Measurements from ENCODE around the gene DIRAS3. TPM values are rescaled to one million over a fixed set of nuclear protein-coding genes. Genes with fewer than 3 reads are reported as not detected.

DIRAS3 gene
- total RNA-seq, 2 experiments from 2014 or later, result not detected

- Mint-ChIP-seq H3K9me3 (no peaks in the 10 kb centered on the region), H3K4me1 (no peaks in the 10 kb centered on the region), H3K36me3 (ENCODE audit: low read depth) (no peaks in the 10 kb centered on the region), H3K4me3 (no peak overlapping the region), H3K27ac (no peak overlapping the region), H3K27me3 (peaks cover 23% of the 10 kb centered on the region)
- no peak for DNase-seq
- CTCF ChIA-PET, result no interaction called here
- POLR2A ChIA-PET, result no interaction called here
Observed at GRCh38 chr1:68046885-68047658, 3.4 kb downstream of the DIRAS3 start.

- H3K9me3 Mint-ChIP-seq, result no peaks in the 10 kb centered on the region
- H3K4me3 Mint-ChIP-seq, result no peak overlapping the region
- no peaks in the 10 kb centered on the region for H3K4me1 Mint-ChIP-seq
- POLR2A ChIA-PET, result no interaction called here
- no peaks in the 10 kb centered on the region for H3K36me3 Mint-ChIP-seq (ENCODE audit: low read depth)
- H3K27ac Mint-ChIP-seq, result no peak overlapping the region
- CTCF ChIA-PET, result no interaction called here
- peaks cover 21% of the 10 kb centered on the region for H3K27me3 Mint-ChIP-seq
- DNase-seq, result no peak
Observed at GRCh38 chr1:68046423-68046822, 4.0 kb downstream of the DIRAS3 start.

- Mint-ChIP-seq H3K36me3 (ENCODE audit: low read depth) (no peaks in the 10 kb centered on the region), H3K27me3 (peaks cover 16% of the 10 kb centered on the region), H3K27ac (no peak overlapping the region), H3K9me3 (no peaks in the 10 kb centered on the region), H3K4me1 (no peaks in the 10 kb centered on the region), H3K4me3 (no peak overlapping the region)
- POLR2A ChIA-PET, result no interaction called here
- no peak for DNase-seq
- CTCF ChIA-PET, result no interaction called here
Observed at GRCh38 chr1:68045511-68046180, 4.8 kb downstream of the DIRAS3 start.

GRCh38 chr1:68043443-68044090 is 6.9 kb downstream of the DIRAS3 start:
- H3K27me3 Mint-ChIP-seq, result peaks cover 3% of the 10 kb centered on the region
- DNase-seq, result no peak
- no peaks in the 10 kb centered on the region for H3K9me3 Mint-ChIP-seq
- ChIA-PET POLR2A (no interaction called here), CTCF (no interaction called here)
- no peaks in the 10 kb centered on the region for H3K36me3 Mint-ChIP-seq (ENCODE audit: low read depth)
- no peak overlapping the region for H3K27ac Mint-ChIP-seq
- H3K4me3 Mint-ChIP-seq, result no peak overlapping the region
- no peaks in the 10 kb centered on the region for H3K4me1 Mint-ChIP-seq

GRCh38 chr1:68036946-68037345 is 13.5 kb downstream of the DIRAS3 start:
- H3K27ac Mint-ChIP-seq, result no peak overlapping the region
- H3K4me1 Mint-ChIP-seq, result no peaks in the 10 kb centered on the region
- no peak for DNase-seq
- H3K9me3 Mint-ChIP-seq, result no peaks in the 10 kb centered on the region
- ChIA-PET CTCF (interaction anchor here (0.6 kb wide), 1 partner anchor 271 kb away, joined by 3 read pairs; no protein-coding TSS in a partner anchor), POLR2A (no interaction called here)
- H3K4me3 Mint-ChIP-seq, result no peak overlapping the region
- no peaks in the 10 kb centered on the region for H3K36me3 Mint-ChIP-seq (ENCODE audit: low read depth)
- no peaks in the 10 kb centered on the region for H3K27me3 Mint-ChIP-seq

- H3K9me3 Mint-ChIP-seq, result no peaks in the 10 kb centered on the region
- no peak overlapping the region for H3K27ac Mint-ChIP-seq
- no peaks in the 10 kb centered on the region for H3K27me3 Mint-ChIP-seq
- ChIA-PET CTCF (no interaction called here), POLR2A (no interaction called here)
- no peak for DNase-seq
- no peak overlapping the region for H3K4me3 Mint-ChIP-seq
- no peaks in the 10 kb centered on the region for H3K4me1 Mint-ChIP-seq
- H3K36me3 Mint-ChIP-seq (ENCODE audit: low read depth), result no peaks in the 10 kb centered on the region
Observed at GRCh38 chr1:68029444-68029843, 21.0 kb downstream of the DIRAS3 start.

GRCh38 chr1:68028566-68028965 is 21.9 kb downstream of the DIRAS3 start:
- no peaks in the 10 kb centered on the region for H3K27me3 Mint-ChIP-seq
- no peaks in the 10 kb centered on the region for H3K9me3 Mint-ChIP-seq
- H3K4me3 Mint-ChIP-seq, result no peak overlapping the region
- POLR2A ChIA-PET, result no interaction called here
- no peaks in the 10 kb centered on the region for H3K36me3 Mint-ChIP-seq (ENCODE audit: low read depth)
- no peak for DNase-seq
- H3K4me1 Mint-ChIP-seq, result no peaks in the 10 kb centered on the region
- H3K27ac Mint-ChIP-seq, result no peak overlapping the region
- CTCF ChIA-PET, result no interaction called here

GRCh38 chr1:68024635-68025338 is 25.6 kb downstream of the DIRAS3 start:
- CTCF ChIA-PET, result no interaction called here
- H3K27me3 Mint-ChIP-seq, result no peaks in the 10 kb centered on the region
- H3K4me1 Mint-ChIP-seq, result no peaks in the 10 kb centered on the region
- H3K36me3 Mint-ChIP-seq (ENCODE audit: low read depth), result no peaks in the 10 kb centered on the region
- no peak for DNase-seq
- no peaks in the 10 kb centered on the region for H3K9me3 Mint-ChIP-seq
- no peak overlapping the region for H3K27ac Mint-ChIP-seq
- POLR2A ChIA-PET, result no interaction called here
- no peak overlapping the region for H3K4me3 Mint-ChIP-seq

- Mint-ChIP-seq H3K9me3 (no peaks in the 10 kb centered on the region), H3K36me3 (ENCODE audit: low read depth) (no peaks in the 10 kb centered on the region), H3K4me3 (no peak overlapping the region), H3K27ac (no peak overlapping the region), H3K4me1 (no peaks in the 10 kb centered on the region), H3K27me3 (no peaks in the 10 kb centered on the region)
- CTCF ChIA-PET, result no interaction called here
- no peak for DNase-seq
- POLR2A ChIA-PET, result no interaction called here
Observed at GRCh38 chr1:68016381-68016780, 34.0 kb downstream of the DIRAS3 start.

GRCh38 chr1:68015971-68016370 is 34.5 kb downstream of the DIRAS3 start:
- Mint-ChIP-seq H3K27ac (no peak overlapping the region), H3K9me3 (no peaks in the 10 kb centered on the region), H3K36me3 (ENCODE audit: low read depth) (no peaks in the 10 kb centered on the region), H3K4me1 (no peaks in the 10 kb centered on the region), H3K27me3 (no peaks in the 10 kb centered on the region), H3K4me3 (no peak overlapping the region)
- CTCF ChIA-PET, result no interaction called here
- POLR2A ChIA-PET, result no interaction called here
- no peak for DNase-seq

- no peak for DNase-seq
- no peak overlapping the region for H3K27ac Mint-ChIP-seq
- ChIA-PET CTCF (no interaction called here), POLR2A (no interaction called here)
- H3K9me3 Mint-ChIP-seq, result no peaks in the 10 kb centered on the region
- no peaks in the 10 kb centered on the region for H3K27me3 Mint-ChIP-seq
- no peaks in the 10 kb centered on the region for H3K36me3 Mint-ChIP-seq (ENCODE audit: low read depth)
- no peaks in the 10 kb centered on the region for H3K4me1 Mint-ChIP-seq
- H3K4me3 Mint-ChIP-seq, result no peak overlapping the region
Observed at GRCh38 chr1:68015369-68015768, 35.1 kb downstream of the DIRAS3 start.

- Mint-ChIP-seq H3K4me3 (no peak overlapping the region), H3K36me3 (ENCODE audit: low read depth) (no peaks in the 10 kb centered on the region), H3K9me3 (no peaks in the 10 kb centered on the region), H3K4me1 (no peaks in the 10 kb centered on the region), H3K27me3 (no peaks in the 10 kb centered on the region), H3K27ac (no peak overlapping the region)
- ChIA-PET CTCF (no interaction called here), POLR2A (no interaction called here)
- DNase-seq, result no peak
Observed at GRCh38 chr1:68013351-68013750, 37.1 kb downstream of the DIRAS3 start.

GRCh38 chr1:68011657-68012375 is 38.6 kb downstream of the DIRAS3 start:
- H3K4me1 Mint-ChIP-seq, result no peaks in the 10 kb centered on the region
- no peaks in the 10 kb centered on the region for H3K36me3 Mint-ChIP-seq (ENCODE audit: low read depth)
- H3K9me3 Mint-ChIP-seq, result no peaks in the 10 kb centered on the region
- H3K27me3 Mint-ChIP-seq, result no peaks in the 10 kb centered on the region
- ChIA-PET CTCF (no interaction called here), POLR2A (no interaction called here)
- H3K4me3 Mint-ChIP-seq, result no peak overlapping the region
- no peak for DNase-seq
- H3K27ac Mint-ChIP-seq, result no peak overlapping the region

All from activated CD4-positive, alpha-beta memory T cell treated with anti-CD3 and anti-CD28 coated beads, Interleukin-2, amount 10 ng/mL, durations not matched to agents 7 days and 5 days (primary cell).